ENCODE results near the gene RGS3.

The RGS3 gene

GRCh38 chr9:113558632-113559502 lies 95.3 kb downstream of the RGS3 start:
- DNase-seq: no peak

- DNase-seq: no peak
Measured at GRCh38 chr9:113559834-113560800, 96.6 kb downstream of the RGS3 start.

- peak; percentile 20 for DNase-seq
Measured at GRCh38 chr9:113562653-113563381, 99.3 kb downstream of the RGS3 start.

GRCh38 chr9:113563826-113564497 lies 100.4 kb downstream of the RGS3 start:
- no peak for DNase-seq

- DNase-seq: peak; percentile 26
Measured at GRCh38 chr9:113564498-113565237, 101.1 kb downstream of the RGS3 start.

- no peak for DNase-seq
Measured at GRCh38 chr9:113566016-113566711, 102.6 kb downstream of the RGS3 start.

- no peak for DNase-seq
Measured at GRCh38 chr9:113566712-113567071, 103.2 kb downstream of the RGS3 start.

GRCh38 chr9:113567361-113568080 lies 104.0 kb downstream of the RGS3 start:
- DNase-seq: no peak

GRCh38 chr9:113568081-113568435 lies 104.5 kb downstream of the RGS3 start:
- no peak for DNase-seq

- DNase-seq: no peak
Measured at GRCh38 chr9:113568571-113569321, 105.2 kb downstream of the RGS3 start.

- no peak for DNase-seq
Measured at GRCh38 chr9:113569472-113570060, 106.0 kb downstream of the RGS3 start.

- no peak for DNase-seq
Measured at GRCh38 chr9:113570106-113570505, 106.6 kb downstream of the RGS3 start.

GRCh38 chr9:113570749-113571711 lies 107.5 kb downstream of the RGS3 start:
- DNase-seq: no peak

- peak; percentile 97 for DNase-seq
Measured at GRCh38 chr9:113572076-113572861, 108.7 kb downstream of the RGS3 start.

GRCh38 chr9:113573046-113573958 lies 109.8 kb downstream of the RGS3 start:
- peak; percentile 73 for DNase-seq

GRCh38 chr9:113573959-113574352 lies 110.4 kb downstream of the RGS3 start:
- no peak for DNase-seq

Measured in hematopoietic multipotent progenitor cell treated with erythropoietin and hydrocortisone succinate and interleukin-3 and kit ligand, for 8 days (in vitro differentiated cells).